ENCODE results near the gene GPHN. TPM values are rescaled to one million over a fixed set of nuclear protein-coding genes. Genes with fewer than 3 reads are reported as not detected.

The GPHN gene
- total and polyA plus RNA-seq, 2 of the 8 experiments (the other 6 are each of a cell fraction or from before 2014, with no cell fraction given), result 6.0 to 16.0 TPM

GRCh38 chr14:67192366-67192765 is 684.4 kb downstream of the GPHN start (continued):
- TF ChIP-seq, protein P1, sequence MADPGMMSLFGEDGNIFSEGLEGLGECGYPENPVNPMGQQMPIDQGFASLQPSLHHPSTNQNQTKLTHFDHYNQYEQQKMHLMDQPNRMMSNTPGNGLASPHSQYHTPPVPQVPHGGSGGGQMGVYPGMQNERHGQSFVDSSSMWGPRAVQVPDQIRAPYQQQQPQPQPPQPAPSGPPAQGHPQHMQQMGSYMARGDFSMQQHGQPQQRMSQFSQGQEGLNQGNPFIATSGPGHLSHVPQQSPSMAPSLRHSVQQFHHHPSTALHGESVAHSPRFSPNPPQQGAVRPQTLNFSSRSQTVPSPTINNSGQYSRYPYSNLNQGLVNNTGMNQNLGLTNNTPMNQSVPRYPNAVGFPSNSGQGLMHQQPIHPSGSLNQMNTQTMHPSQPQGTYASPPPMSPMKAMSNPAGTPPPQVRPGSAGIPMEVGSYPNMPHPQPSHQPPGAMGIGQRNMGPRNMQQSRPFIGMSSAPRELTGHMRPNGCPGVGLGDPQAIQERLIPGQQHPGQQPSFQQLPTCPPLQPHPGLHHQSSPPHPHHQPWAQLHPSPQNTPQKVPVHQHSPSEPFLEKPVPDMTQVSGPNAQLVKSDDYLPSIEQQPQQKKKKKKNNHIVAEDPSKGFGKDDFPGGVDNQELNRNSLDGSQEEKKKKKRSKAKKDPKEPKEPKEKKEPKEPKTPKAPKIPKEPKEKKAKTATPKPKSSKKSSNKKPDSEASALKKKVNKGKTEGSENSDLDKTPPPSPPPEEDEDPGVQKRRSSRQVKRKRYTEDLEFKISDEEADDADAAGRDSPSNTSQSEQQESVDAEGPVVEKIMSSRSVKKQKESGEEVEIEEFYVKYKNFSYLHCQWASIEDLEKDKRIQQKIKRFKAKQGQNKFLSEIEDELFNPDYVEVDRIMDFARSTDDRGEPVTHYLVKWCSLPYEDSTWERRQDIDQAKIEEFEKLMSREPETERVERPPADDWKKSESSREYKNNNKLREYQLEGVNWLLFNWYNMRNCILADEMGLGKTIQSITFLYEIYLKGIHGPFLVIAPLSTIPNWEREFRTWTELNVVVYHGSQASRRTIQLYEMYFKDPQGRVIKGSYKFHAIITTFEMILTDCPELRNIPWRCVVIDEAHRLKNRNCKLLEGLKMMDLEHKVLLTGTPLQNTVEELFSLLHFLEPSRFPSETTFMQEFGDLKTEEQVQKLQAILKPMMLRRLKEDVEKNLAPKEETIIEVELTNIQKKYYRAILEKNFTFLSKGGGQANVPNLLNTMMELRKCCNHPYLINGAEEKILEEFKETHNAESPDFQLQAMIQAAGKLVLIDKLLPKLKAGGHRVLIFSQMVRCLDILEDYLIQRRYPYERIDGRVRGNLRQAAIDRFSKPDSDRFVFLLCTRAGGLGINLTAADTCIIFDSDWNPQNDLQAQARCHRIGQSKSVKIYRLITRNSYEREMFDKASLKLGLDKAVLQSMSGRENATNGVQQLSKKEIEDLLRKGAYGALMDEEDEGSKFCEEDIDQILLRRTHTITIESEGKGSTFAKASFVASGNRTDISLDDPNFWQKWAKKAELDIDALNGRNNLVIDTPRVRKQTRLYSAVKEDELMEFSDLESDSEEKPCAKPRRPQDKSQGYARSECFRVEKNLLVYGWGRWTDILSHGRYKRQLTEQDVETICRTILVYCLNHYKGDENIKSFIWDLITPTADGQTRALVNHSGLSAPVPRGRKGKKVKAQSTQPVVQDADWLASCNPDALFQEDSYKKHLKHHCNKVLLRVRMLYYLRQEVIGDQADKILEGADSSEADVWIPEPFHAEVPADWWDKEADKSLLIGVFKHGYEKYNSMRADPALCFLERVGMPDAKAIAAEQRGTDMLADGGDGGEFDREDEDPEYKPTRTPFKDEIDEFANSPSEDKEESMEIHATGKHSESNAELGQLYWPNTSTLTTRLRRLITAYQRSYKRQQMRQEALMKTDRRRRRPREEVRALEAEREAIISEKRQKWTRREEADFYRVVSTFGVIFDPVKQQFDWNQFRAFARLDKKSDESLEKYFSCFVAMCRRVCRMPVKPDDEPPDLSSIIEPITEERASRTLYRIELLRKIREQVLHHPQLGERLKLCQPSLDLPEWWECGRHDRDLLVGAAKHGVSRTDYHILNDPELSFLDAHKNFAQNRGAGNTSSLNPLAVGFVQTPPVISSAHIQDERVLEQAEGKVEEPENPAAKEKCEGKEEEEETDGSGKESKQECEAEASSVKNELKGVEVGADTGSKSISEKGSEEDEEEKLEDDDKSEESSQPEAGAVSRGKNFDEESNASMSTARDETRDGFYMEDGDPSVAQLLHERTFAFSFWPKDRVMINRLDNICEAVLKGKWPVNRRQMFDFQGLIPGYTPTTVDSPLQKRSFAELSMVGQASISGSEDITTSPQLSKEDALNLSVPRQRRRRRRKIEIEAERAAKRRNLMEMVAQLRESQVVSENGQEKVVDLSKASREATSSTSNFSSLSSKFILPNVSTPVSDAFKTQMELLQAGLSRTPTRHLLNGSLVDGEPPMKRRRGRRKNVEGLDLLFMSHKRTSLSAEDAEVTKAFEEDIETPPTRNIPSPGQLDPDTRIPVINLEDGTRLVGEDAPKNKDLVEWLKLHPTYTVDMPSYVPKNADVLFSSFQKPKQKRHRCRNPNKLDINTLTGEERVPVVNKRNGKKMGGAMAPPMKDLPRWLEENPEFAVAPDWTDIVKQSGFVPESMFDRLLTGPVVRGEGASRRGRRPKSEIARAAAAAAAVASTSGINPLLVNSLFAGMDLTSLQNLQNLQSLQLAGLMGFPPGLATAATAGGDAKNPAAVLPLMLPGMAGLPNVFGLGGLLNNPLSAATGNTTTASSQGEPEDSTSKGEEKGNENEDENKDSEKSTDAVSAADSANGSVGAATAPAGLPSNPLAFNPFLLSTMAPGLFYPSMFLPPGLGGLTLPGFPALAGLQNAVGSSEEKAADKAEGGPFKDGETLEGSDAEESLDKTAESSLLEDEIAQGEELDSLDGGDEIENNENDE (IDR thresholded peaks at IDR 0.05; ENCODE audit: insufficient replicate concordance, low read length), result no peak
- TF ChIP-seq NRF1 (IDR thresholded peaks at IDR 0.05; ENCODE audit: low read depth, low read length), result no peak
- no peak for TF ChIP-seq BCL11A (IDR thresholded peaks at IDR 0.05; ENCODE audit: low read depth in 2 of 2, low read length in 2 of 2)
- no peak for TF ChIP-seq EP300 (IDR thresholded peaks at IDR 0.05; ENCODE audit: borderline replicate concordance in 1 of 2, low read depth in 2 of 2, low read length in 2 of 2)
- TF ChIP-seq SUZ12 (IDR thresholded peaks at IDR 0.05; ENCODE audit: low read length), result no peak
- TF ChIP-seq YY1 (IDR thresholded peaks at IDR 0.05; ENCODE audit: low read depth, low read length), result no peak
- TF ChIP-seq BRCA1 (IDR thresholded peaks at IDR 0.05; ENCODE audit: low read depth, low read length), result no peak
- no peak for TF ChIP-seq CTBP2 (IDR thresholded peaks at IDR 0.05; ENCODE audit: borderline replicate concordance, insufficient read depth, insufficient read length, low read length)
- no peak for TF ChIP-seq SP1 (IDR thresholded peaks at IDR 0.05; ENCODE audit: low read depth, low read length)
- no peak for TF ChIP-seq POLR2A (IDR thresholded peaks at IDR 0.05; ENCODE audit: control extremely low read depth in 1 of 2, low read depth in 2 of 2, low read length in 2 of 2)

All from H1 (cell line).